Cardiac muscle cell (in vitro differentiated cells and primary cell): ENCODE results near the gene GLB1L2. TPM values are rescaled to one million over a fixed set of nuclear protein-coding genes. Genes with fewer than 3 reads are reported as not detected.
"Not testable (repeated sequence)": the region's sequence is repeated elsewhere in the genome, so short reads cannot be mapped to it uniquely, and the experiment has no call there.

ENCODE experiments used
- DNase-seq, 2 donors: peaks; one replicate each; pipeline versions ENCODE4 v3.0.0 to v3.0.0-alpha.2; 2010 to 2017; ENCODE audit warnings: low read depth in 1 of 2, low spot score in 1 of 2
- H3K27ac ChIP-seq: fragments of 200-600 bp; sonication (generic); 2 replicates; pipeline ENCODE4 v1.5.1; 2016
- H3K27me3 ChIP-seq: fragments of 200-600 bp; sonication (generic); 2 replicates; pipeline ENCODE4 v1.6.0; 2016; ENCODE audit warnings: control low read depth
- H3K36me3 ChIP-seq: fragments of 200-600 bp; sonication (generic); 2 replicates; pipeline ENCODE4 v1.5.1; 2016; ENCODE audit warnings: control low read depth
- H3K4me1 ChIP-seq: fragments of 200-600 bp; sonication (generic); 2 replicates; pipeline ENCODE4 v1.8.1; 2017; ENCODE audit warnings: low read depth, mild to moderate bottlenecking, mixed run types
- H3K4me3 ChIP-seq: fragments of 200-600 bp; sonication (generic); 2 replicates; pipeline ENCODE4 v1.5.1; 2016; ENCODE audit warnings: mild to moderate bottlenecking
- H3K9me3 ChIP-seq: fragments of 200-600 bp; sonication (generic); 2 replicates; pipeline ENCODE4 v1.5.1; 2017; ENCODE audit warnings: low read depth, mild to moderate bottlenecking, control low read depth
- CTCF ChIP-seq: IDR thresholded peaks from 2 replicates; pipeline ENCODE4 v1.5.1; 2012; ENCODE audit warnings: low read depth, mild to moderate bottlenecking, low read length
- polyA plus RNA-seq: library from polyadenylated mRNA; unstranded; fragments of >200 nt; fragmentation: Nextera tagmentation; extraction: Ambion mirVana; gene quantifications from 2 replicates; pipeline ENCODE4 v1.2.1, GENCODE V29; 2016
- total RNA-seq: library from RNA; depleted of rRNA; stranded (reverse); fragments of >200 nt; gene quantifications from 2 replicates; pipeline ENCODE4 v1.2.3, GENCODE V29; 2016

GLB1L2 gene
- total RNA-seq (2.0 and 3.8 TPM in 2 replicates), polyA plus RNA-seq (1.00 and 2.6 TPM in 2 replicates)

GRCh38 chr11:134331354-134332188 lies at the start of gene GLB1L2:
Gene GLB1L2, plus strand, starts transcription at chr11:134331988. Its CDS starts 74 bp downstream, at chr11:134332062.
- no peak within 1 kb of the TSS for H3K27ac ChIP-seq
- DNase-seq = peak; percentile 58 to 87

GRCh38 chr11:134282121-134283045 lies 49.4 kb upstream of the GLB1L2 start:
- Histone ChIP-seq H3K9me3 (no peaks in the 10 kb centered on the region), H3K36me3 (no peaks in the 10 kb centered on the region), H3K4me1 (no peaks in the 10 kb centered on the region), H3K27me3 (peaks cover 17% of the 10 kb centered on the region), H3K4me3 (no peak overlapping the region), H3K27ac (no peak overlapping the region)
- no peak for DNase-seq
- TF ChIP-seq CTCF = no peak

More at GRCh38 chr11:134331354-134332188, at the start of gene GLB1L2:
- H3K4me3 ChIP-seq = peak within 1 kb of the TSS; percentile 36
- peaks cover 62% of the 10 kb centered on the region for H3K27me3 ChIP-seq
- H3K4me1 ChIP-seq = peaks cover 4% of the 10 kb centered on the region
- H3K9me3 ChIP-seq = no peaks in the 10 kb centered on the region
- no peaks in the 10 kb centered on the region for H3K36me3 ChIP-seq
- no peak for TF ChIP-seq CTCF

- DNase-seq = no peak
- H3K27ac ChIP-seq = no peak overlapping the region
- no peaks in the 10 kb centered on the region for H3K4me1 ChIP-seq
- no peak overlapping the region for H3K4me3 ChIP-seq
- H3K27me3 ChIP-seq = peaks cover 4% of the 10 kb centered on the region
- no peak for TF ChIP-seq CTCF
- H3K36me3 ChIP-seq = no peaks in the 10 kb centered on the region
- no peaks in the 10 kb centered on the region for H3K9me3 ChIP-seq
Measured at GRCh38 chr11:134283461-134284230, 48.1 kb upstream of the GLB1L2 start.

GRCh38 chr11:134284349-134284748 lies 47.4 kb upstream of the GLB1L2 start:
- not testable (repeated sequence) for H3K36me3 ChIP-seq, H3K4me1 ChIP-seq, H3K27me3 ChIP-seq, DNase-seq, H3K4me3 ChIP-seq, H3K27ac ChIP-seq, H3K9me3 ChIP-seq

GRCh38 chr11:134287561-134287960 lies 44.2 kb upstream of the GLB1L2 start:
- Histone ChIP-seq H3K4me3 (no peak overlapping the region), H3K27ac (no peak overlapping the region), H3K9me3 (no peaks in the 10 kb centered on the region), H3K27me3 (no peaks in the 10 kb centered on the region), H3K36me3 (no peaks in the 10 kb centered on the region), H3K4me1 (no peaks in the 10 kb centered on the region)
- no peak for TF ChIP-seq CTCF
- DNase-seq = no peak
